ENCODE data around the gene RALGAPA2.
"Not testable (repeated sequence)": the region's sequence is repeated elsewhere in the genome, so short reads cannot be mapped to it uniquely, and the experiment has no call there.

The RALGAPA2 gene

DNA sequence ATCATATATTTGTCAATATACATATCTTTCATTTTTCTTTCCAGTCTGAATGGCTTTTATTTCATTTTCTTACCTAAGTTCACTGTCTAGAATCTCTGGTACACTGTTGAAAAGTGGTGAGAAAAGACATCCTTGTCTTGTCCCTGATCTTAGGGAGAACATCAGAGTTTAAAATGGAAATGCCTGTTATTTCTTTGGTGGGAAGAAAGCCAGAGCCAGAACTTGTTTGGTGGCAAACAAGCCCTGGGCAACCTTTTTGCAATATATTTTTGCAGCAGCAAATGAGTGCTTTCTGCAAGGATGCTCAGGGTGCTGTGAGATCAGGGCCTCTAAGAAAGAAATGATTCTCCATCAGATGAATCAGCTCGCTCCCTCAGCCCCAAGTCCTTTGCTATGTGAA is 156.6 kb downstream of the RALGAPA2 start:
- no peak overlapping the region for H3K4me3 ChIP-seq (ENCODE audit: low read depth, low read length)
- no peak for DNase-seq (ENCODE audit: low read depth)

DNA sequence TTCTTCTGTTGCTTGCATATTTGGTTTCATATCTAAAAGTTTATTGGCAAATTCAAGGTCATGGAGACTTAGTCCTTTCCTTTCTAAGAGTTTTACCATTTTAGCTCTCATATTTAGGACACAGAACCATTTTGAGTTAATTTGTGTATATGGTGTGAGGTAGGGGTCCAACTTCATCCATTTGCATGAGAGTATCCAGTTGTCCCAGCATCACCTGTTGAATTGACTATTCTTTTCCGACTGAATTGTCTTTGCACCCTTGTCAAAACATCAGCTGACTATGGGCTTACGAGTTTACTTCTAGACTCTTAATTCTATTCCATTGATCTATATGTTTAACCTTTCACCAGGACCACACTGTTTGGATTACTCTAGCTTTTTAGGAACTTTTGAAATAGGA is 157.5 kb downstream of the RALGAPA2 start:
- DNase-seq (ENCODE audit: low read depth), result no peak
- H3K4me3 ChIP-seq (ENCODE audit: low read depth, low read length), result no peak overlapping the region

DNA sequence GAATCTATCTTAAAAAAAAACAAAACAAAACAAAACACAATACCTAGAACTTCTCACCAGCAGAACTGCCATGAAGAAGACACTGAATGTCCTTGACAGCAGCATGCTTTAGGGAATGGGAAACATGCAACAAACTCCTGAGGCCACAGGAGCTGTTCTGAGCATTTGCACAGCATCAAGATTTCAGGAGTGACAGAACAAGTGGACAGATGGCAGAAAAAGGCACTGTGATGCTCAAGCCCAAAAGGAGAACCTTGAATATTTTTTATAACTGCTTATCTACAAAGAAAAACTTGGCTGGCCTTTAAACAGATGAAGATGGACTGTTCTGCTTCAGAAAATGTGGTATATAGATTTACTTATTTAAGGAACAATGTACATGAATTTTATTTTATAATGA is 158.9 kb downstream of the RALGAPA2 start:
- no peak overlapping the region for H3K4me3 ChIP-seq (ENCODE audit: low read depth, low read length)
- DNase-seq (ENCODE audit: low read depth), result no peak

DNA sequence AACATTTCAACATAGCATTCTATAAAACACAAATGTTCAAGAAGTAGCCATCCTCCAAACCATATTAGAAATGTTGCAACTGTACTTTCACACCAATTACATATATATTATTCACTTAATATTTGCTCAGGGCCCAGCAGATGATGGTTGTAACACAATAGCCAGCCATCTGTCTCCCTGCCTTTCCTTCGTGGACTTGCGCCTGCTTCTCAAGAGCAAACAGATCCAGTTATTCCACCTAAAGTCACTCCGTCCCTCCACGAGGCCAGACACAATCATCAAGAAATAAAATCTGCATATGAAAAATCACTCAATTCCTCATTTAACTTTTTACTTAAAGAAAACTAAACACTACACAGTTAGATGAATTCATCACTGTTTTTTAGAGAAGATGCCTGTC is 160.4 kb downstream of the RALGAPA2 start:
- H3K4me3 ChIP-seq (ENCODE audit: low read depth, low read length), result no peak overlapping the region
- no peak for DNase-seq (ENCODE audit: low read depth)

DNA sequence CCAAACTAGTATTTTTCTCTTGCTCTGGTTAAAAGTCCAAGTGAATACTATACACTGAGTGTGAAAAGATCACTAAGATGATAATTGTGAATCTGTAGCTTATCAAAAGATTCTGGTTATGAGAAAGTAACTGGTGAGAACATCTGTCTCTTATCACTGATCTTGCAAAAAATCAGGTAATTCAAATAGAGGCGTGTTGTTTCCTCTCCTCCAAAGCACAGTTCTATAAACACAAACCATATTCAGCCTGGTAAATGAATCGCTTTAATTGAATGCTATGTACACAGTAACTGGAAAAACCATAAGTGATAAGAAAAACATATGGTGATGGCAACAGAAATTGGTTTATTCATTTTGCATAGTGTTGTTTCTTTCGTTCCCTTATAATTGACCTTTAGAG is 161.0 kb downstream of the RALGAPA2 start:
- no peak overlapping the region for H3K4me3 ChIP-seq (ENCODE audit: low read depth, low read length)
- DNase-seq (ENCODE audit: low read depth), result no peak

DNA sequence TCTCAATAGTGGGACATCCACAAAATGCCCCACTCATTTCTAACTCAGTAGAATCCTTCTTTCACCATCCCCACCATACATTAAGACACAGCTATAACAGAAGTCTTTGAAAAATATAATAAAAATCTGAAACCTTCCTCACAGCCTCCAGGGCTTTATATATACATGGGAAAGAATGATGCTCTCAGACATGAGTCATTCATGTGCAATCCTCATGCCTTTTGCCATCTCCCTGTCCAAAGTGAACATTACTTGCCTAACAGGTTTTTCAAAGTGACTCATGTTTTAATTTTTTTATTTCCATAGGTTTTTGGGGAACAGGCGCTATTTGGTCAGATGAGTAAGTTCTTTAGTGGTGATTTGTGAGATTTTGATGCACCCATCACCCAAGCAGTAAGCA is 162.7 kb downstream of the RALGAPA2 start:
- no peak overlapping the region for H3K4me3 ChIP-seq (ENCODE audit: low read depth, low read length)
- DNase-seq (ENCODE audit: low read depth), result peak; percentile 83

DNA sequence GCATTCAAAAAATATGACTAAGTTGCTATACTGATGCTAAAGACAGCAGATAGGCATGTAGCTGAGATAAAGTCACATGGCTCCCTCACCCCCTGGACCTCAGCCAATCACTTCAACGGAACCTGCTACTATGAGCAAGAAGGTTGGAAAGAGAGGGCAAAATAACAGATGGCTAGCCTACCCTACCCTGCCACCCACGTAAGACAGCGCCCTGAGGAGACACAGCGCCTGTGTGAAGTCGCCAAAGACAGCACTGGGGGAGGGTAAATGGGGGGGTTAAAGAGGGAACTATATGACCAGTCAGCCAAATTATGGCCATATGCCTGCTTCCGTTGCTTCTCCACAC is 163.2 kb downstream of the RALGAPA2 start:
- no peak overlapping the region for H3K4me3 ChIP-seq (ENCODE audit: low read depth, low read length)
- DNase-seq (ENCODE audit: low read depth), result no peak

DNA sequence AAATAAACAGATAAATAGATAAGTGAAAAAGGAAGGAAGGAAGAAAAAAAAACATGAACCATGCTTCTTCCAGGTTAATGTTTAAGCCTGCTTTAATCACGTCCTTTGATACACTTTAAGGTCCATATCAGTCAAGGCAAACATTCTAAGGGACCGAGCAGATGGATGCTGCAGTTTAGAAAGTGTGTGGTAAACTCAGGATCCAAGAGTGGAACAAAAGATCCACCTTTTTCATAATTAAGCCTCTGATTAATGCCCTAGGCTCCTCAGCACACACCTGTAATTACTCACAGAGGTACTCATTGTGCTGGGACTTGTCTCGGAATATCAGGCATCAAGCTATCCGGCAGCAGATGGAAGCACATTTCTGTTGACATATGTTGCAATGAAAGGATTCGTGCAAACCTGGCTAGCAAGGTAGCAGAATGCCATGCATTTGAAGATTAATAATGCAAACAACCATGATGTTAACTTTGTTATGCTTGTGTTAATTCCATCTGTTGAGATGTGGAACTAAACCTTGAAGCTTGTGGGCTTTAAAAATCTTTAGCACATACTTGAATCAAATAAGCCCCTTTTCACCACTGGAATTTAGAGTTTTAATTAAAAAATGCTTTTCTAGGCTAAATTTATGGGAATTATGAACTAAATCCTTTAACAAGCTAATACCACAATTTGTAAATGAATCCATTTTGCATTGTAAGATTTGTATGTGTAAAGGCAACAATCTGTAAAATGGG is 163.7 kb downstream of the RALGAPA2 start:
- no peak for DNase-seq (ENCODE audit: low read depth)
- no peak overlapping the region for H3K4me3 ChIP-seq (ENCODE audit: low read depth, low read length)

DNA sequence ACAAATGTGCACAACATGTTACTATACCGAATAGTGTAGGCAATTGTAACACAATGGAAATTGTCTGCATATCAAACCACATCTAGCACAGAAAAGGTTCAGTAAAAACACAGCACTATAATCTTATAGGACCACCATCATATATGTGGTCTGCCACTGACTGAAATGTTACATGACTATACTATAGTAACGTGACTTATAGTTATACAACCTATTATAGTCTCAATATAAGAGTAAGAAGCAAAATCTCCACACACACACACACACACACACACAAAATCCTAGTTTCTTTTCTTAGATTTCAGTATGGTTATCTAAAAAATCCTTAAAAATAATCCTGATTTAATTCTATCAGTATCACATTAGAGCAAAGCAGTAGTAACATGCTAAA is 164.6 kb downstream of the RALGAPA2 start:
- no peak for DNase-seq (ENCODE audit: low read depth)
- H3K4me3 ChIP-seq (ENCODE audit: low read depth, low read length), result no peak overlapping the region

DNA sequence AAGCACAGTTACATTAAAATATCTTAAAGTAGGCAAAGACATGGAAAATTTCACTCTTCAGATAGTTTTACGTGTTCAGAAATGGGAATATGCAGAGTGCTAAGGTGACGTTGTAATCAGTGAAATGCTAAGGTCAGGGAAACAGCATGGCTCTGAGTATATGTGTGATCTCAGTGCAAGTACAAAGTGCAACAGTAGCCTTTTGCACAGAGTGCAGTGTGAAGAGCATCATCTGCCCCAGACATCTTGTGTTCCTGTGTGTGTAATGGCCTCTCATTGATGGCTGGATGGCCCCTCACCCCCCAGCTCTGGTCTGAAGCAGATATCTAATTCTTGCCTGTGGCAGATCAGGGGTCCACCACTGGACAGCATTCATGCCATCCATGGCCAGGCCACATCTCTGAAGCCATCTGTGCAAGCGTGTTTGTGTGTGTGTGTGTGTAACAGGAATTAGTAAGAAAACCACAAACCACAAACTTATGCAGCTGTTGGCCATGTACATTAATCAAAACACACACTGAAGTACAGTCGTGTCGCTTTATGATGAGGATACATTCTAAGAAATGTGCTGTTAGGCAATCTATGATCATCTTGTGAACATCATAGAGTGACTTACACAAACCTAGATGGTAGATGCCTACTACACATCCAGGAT is 165.1 kb downstream of the RALGAPA2 start:
- DNase-seq (ENCODE audit: low read depth), result peak; percentile 63
- no peak overlapping the region for H3K4me3 ChIP-seq (ENCODE audit: low read depth, low read length)

DNA sequence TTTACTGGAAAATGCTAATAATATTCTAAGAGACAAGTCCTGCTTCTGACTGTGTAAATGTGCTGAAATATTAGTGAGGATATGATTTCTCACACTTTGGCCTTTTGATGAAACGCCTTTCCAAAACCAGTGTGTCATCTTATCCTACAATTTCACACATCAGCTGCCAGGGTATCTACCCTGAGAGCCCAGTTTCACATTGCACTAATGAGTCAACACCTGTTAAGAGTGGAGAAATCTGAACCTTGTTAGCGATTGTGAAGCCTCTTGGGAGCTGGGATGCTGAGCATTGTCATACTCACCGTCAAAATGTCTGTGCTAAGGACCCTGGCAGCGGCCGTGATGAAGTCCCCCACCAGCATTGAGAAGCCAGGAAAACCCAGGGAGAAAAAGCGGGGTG is 166.0 kb downstream of the RALGAPA2 start:
- H3K4me3 ChIP-seq (ENCODE audit: low read depth, low read length), result no peak overlapping the region
- DNase-seq (ENCODE audit: low read depth), result no peak

DNA sequence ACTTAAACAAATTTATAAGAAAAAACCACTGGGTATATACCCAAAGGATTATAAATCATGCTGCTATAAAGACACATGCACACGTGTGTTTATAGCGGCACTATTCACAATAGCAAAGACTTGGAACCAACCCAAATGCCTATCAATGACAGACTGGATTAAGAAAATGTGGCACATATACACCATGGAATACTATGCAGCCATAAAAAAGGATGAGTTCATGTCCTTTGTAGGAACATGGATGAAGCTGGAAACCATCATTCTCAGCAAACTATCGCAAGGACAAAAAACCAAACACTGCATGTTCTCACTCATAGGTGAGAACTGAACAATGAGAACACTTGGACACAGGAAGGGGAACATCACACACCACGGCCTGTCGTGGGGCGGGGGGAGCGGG is 169.1 kb downstream of the RALGAPA2 start:
- DNase-seq (ENCODE audit: low read depth); H3K4me3 ChIP-seq (ENCODE audit: low read depth, low read length): not testable (repeated sequence)

DNA sequence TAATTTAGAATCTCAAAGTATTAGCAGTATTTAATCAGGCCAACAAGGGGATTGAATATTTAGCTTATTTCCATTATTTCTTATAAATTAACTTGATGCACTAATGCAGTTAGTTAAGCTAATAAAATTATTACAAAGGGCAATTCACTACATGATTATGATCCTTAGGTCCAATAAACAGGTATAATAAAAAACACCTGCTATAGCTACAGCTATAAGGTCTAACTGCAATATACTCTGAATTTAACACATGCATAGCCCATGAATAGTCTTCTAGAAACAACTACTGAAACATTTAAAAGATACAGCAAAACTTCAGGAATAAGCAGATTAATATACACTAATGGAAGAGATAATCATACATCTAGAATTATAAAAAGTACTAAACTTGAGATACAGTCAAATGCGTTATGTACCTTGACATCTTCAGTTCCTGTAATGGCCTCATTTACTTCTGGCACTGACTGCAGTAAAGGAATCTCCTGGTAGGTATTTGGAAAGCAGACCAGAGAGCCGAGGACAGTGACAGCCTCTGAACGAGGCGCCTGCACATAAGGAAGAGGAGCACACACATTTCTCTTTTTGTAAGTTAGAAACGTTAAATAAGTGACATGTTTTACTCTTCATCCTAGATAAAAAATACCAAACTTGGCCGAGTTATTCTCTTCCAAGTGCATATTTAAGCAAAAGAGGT is 176.1 kb downstream of the RALGAPA2 start:
- H3K4me3 ChIP-seq (ENCODE audit: low read depth, low read length), result no peak overlapping the region

DNA sequence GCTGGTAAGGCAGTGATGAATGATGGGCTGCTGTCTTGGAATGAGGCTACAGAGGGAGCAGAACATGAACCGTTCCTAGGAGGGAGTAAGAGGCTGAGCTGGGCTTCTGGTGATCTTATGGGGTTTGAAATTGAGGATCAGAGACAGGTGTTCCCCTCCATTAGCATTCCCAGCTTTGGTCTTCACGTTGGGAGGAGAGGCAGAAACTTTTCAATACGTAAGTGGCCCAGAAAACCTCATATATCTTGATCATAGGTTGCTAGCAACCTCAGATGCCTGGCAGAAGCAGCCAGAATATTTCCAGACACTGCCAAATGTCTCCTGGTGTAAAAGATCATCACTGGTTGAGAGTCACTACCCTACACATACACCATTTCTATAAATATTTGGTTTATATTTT is 177.4 kb downstream of the RALGAPA2 start:
- no peak for DNase-seq (ENCODE audit: low read depth)
- H3K4me3 ChIP-seq (ENCODE audit: low read depth, low read length), result no peak overlapping the region

More for the DNA sequence above, 176.1 kb downstream of the RALGAPA2 start:
- no peak for DNase-seq (ENCODE audit: low read depth)

DNA sequence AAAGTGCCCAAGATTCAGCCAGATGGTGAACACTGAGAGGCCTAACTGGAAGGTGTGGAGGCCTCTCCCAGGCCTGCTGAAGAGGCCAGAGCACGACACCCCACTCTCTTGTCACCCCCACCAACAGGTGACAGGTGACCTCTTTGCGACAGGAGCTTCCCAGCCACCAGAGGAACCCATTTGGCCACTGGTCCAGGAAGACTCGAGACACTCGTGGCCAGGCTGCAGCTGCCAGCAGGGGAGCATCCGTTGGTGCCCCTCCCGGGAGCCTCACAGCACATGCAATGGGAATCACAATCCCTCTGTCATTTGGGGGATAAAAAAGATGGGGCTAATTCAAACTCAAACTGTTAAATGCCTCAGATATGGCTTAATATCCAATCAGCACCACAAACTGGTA is 181.2 kb downstream of the RALGAPA2 start:
- no peak for DNase-seq (ENCODE audit: low read depth)
- H3K4me3 ChIP-seq (ENCODE audit: low read depth, low read length), result no peak overlapping the region

DNA sequence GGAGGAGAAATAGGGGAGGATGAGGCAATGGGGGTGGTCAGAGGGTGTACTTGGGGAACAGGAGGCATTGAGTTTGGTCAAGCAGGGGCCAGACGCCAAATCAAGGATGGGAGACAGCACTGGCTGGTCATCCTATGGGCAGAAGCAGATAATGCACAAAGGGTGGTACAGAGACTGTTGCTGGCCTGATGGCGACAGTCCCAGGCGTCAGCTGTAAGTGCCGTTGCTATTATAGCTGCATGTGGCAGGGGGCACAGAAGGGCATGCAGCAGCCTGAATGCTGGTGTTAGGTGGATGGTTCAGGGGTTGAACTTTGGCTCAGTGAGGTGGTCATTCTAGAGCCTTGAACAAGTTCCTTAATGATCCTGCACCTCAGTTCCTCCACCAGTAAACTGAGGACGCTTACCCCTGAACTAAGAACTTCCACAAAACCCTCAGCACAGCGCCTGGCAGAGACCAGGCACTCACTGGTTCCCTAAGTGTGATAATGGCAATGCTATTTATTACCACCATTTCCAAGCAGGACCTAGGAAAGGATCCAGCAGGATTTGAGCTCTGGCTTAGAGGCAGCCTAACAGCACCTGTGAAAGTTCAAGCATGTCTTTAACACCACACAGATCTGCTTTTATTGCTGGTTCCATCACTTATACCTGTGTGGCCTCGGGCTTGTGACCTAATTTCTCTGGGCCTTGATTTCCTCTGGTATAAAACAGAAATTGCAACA is 181.9 kb downstream of the RALGAPA2 start:
- H3K4me3 ChIP-seq (ENCODE audit: low read depth, low read length), result no peak overlapping the region
- DNase-seq (ENCODE audit: low read depth), result no peak

DNA sequence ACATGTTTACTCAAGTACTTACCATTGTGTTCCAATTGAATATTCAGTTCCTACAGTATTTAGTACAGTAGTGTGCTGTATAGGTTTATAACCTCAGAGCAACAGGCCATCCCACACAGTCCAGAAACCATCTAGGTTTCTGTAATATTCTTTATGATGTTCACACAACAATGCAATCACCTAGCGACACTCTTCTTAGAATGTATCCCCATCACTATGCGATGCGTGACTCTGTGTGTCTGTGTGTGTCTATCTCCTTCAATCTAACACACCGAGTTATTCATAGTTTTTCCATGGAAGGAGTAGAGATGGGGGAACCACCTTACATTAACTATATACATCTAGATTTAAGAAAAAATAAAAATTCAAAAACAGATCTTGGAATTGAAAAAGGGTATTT is 182.8 kb downstream of the RALGAPA2 start:
- no peak for DNase-seq (ENCODE audit: low read depth)
- no peak overlapping the region for H3K4me3 ChIP-seq (ENCODE audit: low read depth, low read length)

DNA sequence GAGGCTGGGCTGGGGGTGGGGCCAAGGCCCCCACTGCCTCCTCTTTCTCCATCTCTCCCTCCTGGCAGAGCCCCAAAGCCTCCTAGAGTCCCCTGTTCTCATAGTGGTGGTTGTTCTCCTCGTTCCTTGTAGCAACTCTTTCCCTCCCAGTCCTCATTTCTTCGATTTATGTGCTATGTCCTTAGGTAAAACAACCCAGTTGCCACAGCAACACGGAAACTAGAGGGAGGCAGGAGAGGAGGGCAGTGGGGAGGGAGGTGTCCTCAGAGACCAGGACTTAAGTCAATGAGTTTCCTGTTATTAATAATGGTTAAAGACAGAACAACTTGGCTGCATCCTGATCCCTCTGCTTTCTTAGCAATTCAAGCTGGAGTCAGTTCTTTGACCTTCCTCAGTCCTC is 183.6 kb downstream of the RALGAPA2 start:
- no peak overlapping the region for H3K4me3 ChIP-seq (ENCODE audit: low read depth, low read length)
- no peak for DNase-seq (ENCODE audit: low read depth)

DNA sequence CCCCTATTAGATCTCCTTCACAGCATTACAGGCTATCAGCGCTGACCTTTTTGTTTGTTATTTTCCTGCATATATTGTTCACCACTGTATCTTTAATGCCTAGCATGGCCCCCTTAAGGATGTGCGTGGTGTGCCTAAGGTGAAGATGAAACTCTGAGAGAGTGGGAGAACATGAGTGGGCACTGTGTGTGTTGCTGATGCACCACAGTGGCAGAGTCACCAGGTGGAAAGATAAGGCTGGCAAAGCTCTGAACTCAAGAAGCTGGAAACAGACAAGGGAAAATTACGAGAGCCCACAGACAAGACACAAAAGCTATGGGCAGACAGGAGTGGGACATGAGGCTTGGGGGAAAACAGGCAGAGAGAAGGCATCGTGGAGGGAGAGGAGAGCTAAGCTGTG is 184.8 kb downstream of the RALGAPA2 start:
- DNase-seq (ENCODE audit: low read depth), result no peak

DNA sequence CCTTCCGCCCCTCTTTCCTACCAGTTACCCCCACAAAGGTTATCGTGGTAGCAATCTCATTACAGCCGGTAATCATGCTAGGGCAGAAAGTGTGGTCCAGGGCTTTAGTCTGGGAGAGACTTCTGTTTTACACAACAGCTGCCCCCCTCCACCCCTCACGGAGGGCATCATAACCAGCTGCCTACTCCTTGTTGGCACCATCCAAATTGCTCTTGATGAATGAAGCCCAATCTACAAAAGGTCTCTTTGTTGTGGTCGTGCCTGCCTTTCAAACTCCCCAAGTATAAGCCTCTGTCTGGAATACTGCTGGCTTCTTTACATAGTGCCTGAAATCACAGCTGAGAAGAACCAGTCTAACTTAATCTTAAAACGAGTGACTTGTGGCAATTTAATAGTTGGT is 186.7 kb downstream of the RALGAPA2 start:
- H3K4me3 ChIP-seq (ENCODE audit: low read depth, low read length), result no peak overlapping the region
- peak; percentile 11 for DNase-seq (ENCODE audit: low read depth)

More for the DNA sequence above, 184.8 kb downstream of the RALGAPA2 start:
- no peak overlapping the region for H3K4me3 ChIP-seq (ENCODE audit: low read depth, low read length)

Data from skeletal muscle cell (primary cell).